Prostate gland (tissue), 2 donors: ENCODE data around the gene UBE4B. TPM values are rescaled to one million over a fixed set of nuclear protein-coding genes. Genes with fewer than 3 reads are reported as not detected.
A peak's percentile ranks its signal among the peaks of the same experiment; 100 is the strongest.

ENCODE experiments used
- DNase-seq: peaks from one replicate; pipeline ENCODE4 v3.0.0-alpha.2; 2019; ENCODE audit warnings: low spot score
- H3K27ac ChIP-seq, 2 donors: fragments of 200-600 bp; sonication (generic); 2 replicates each; pipeline ENCODE4 v1.5.1; 2017 to 2019
- H3K27me3 ChIP-seq: fragments of 200-600 bp; sonication (generic); replicated peaks from 2 replicates; pipeline ENCODE4 v1.5.1; 2019; ENCODE audit not compliant: insufficient read depth
- H3K36me3 ChIP-seq, 2 donors: fragments of 200-600 bp; sonication (generic); 1 replicate in 1 of 2; 2 replicates in 1 of 2; pipeline versions ENCODE4 v1.5.1 to v1.8.1; 2017 to 2019
- H3K4me1 ChIP-seq: fragments of 200-600 bp; sonication (generic); replicated peaks from 2 replicates; pipeline ENCODE4 v1.5.1; 2019
- H3K4me3 ChIP-seq, 2 donors: fragments of 200-600 bp; sonication (generic); 2 replicates each; pipeline ENCODE4 v1.5.1; 2017 to 2019
- H3K9me3 ChIP-seq: fragments of 200-600 bp; sonication (generic); 2 replicates; pipeline ENCODE4 v1.5.1; 2017
- CTCF ChIP-seq, 4 experiments: fragments of 200-600 bp in 2 of 4; fragments of 450-650 bp in 2 of 4; sonication (generic) in 2 of 4; IDR thresholded peaks; 1 replicate in 3 of 4; 2 replicates in 1 of 4; pipeline ENCODE4 v1.5.1; 2016 to 2019; ENCODE audit warnings: antibody characterized with exemption in 4 of 4, mild to moderate bottlenecking in 2 of 4, moderate library complexity in 2 of 4
- POLR2A ChIP-seq: fragments of 450-650 bp; IDR thresholded peaks from one replicate; pipeline ENCODE4 v1.6.1; 2016; ENCODE audit warnings: antibody characterized with exemption, mild to moderate bottlenecking
- POLR2AphosphoS5 ChIP-seq: sonication (generic); formaldehyde crosslinking; IDR thresholded peaks from one replicate; pipeline ENCODE4 v1.6.1; 2017; ENCODE audit warnings: antibody characterized with exemption
- WGBS: methylation state at CpG from one replicate; pipeline ENCODE4 v1.1.5; 2018; 5-methylcytosine and 5-hydroxymethylcytosine counted together
- intact Hi-C: fragments of 100-400 bp; cut with DNase I; formaldehyde crosslinking; loops from one replicate; pipeline ENCODE4 v1.14.2; 2022
- total RNA-seq, 2 donors: library from RNA; depleted of rRNA; stranded (reverse); fragments of >200 nt; gene quantifications; one replicate each; pipeline ENCODE4 v1.1.0, GENCODE V29; 2016

UBE4B gene
- total RNA-seq, 2 donors from 2014 or later, result 49.0 to 68.1 TPM

GRCh38 chr1:10042746-10043145, 10.0 kb downstream of the UBE4B start:
- Histone ChIP-seq H3K27me3 (no peaks in the 10 kb centered on the region), H3K27ac (no peak overlapping the region), H3K9me3 (no peaks in the 10 kb centered on the region), H3K4me1 (peaks cover 13% of the 10 kb centered on the region), H3K36me3 (no peaks in the 10 kb centered on the region), H3K4me3 (no peak overlapping the region)
- 94% methylated on average over 4 of the region's 4 CpGs for WGBS
- DNase-seq, result no peak
- TF ChIP-seq POLR2A, result no peak
- TF ChIP-seq CTCF (IDR thresholded peaks at IDR 0.05), result no peak
- no peak for TF ChIP-seq POLR2AphosphoS5
- intact Hi-C loops, result no loop called here

- no peak overlapping the region for H3K4me3 ChIP-seq
- H3K4me1 ChIP-seq, result peaks cover 13% of the 10 kb centered on the region
- no peaks in the 10 kb centered on the region for H3K9me3 ChIP-seq
- H3K36me3 ChIP-seq, result no peaks in the 10 kb centered on the region
- peak overlapping the region; percentile 71 for H3K27ac ChIP-seq
- no peaks in the 10 kb centered on the region for H3K27me3 ChIP-seq
- TF ChIP-seq POLR2A (no peak), POLR2AphosphoS5 (peak; percentile 84), CTCF (IDR thresholded peaks at IDR 0.05) (no peak)
- 60% methylated on average over 8 of the region's 8 CpGs for WGBS
- intact Hi-C loops, result no loop called here
- peak; percentile 82 for DNase-seq
Observed at GRCh38 chr1:10045480-10046355, 13.0 kb downstream of the UBE4B start.

- intact Hi-C loops, result no loop called here
- Histone ChIP-seq H3K9me3 (no peaks in the 10 kb centered on the region), H3K27ac (peak overlapping the region; percentile 71), H3K36me3 (no peaks in the 10 kb centered on the region), H3K4me1 (peaks cover 13% of the 10 kb centered on the region), H3K4me3 (no peak overlapping the region), H3K27me3 (no peaks in the 10 kb centered on the region)
- 32% methylated on average over 8 of the region's 8 CpGs for WGBS
- TF ChIP-seq CTCF (IDR thresholded peaks at IDR 0.05) (no peak), POLR2AphosphoS5 (no peak), POLR2A (no peak)
- no peak for DNase-seq
Observed at GRCh38 chr1:10046356-10047085, 13.8 kb downstream of the UBE4B start.

DNA sequence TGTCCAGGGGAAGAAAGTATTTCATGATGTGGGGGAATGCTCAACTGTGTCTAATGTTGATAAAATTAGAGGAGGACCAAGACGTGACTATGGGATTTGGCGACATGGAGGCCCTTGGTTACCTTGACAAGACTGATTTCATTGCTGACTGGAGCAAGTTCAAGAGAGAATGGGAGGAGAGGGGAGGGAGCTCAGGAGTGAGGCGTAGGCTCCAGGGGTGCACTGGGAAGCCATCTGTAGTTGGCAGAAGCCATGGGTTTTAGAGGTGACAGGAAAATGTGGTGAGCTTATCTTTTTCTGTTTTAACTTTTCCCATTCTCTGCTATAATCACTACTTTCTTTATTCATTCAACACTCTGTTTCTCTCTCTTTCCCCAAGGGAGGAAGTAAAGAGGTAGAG, 15.8 kb downstream of the UBE4B start:
- H3K27me3 ChIP-seq, result no peaks in the 10 kb centered on the region
- intact Hi-C loops, result no loop called here
- no peak for DNase-seq
- no peak overlapping the region for H3K4me3 ChIP-seq
- H3K27ac ChIP-seq, result no peak overlapping the region
- no peak for TF ChIP-seq POLR2A
- TF ChIP-seq POLR2AphosphoS5, result no peak
- TF ChIP-seq CTCF (IDR thresholded peaks at IDR 0.05), result no peak
- no peaks in the 10 kb centered on the region for H3K36me3 ChIP-seq
- H3K9me3 ChIP-seq, result no peaks in the 10 kb centered on the region
- H3K4me1 ChIP-seq, result peaks cover 13% of the 10 kb centered on the region
- 96% methylated on average over 3 of the region's 3 CpGs for WGBS
